ENCODE measurements around the gene COL5A1. TPM values are rescaled to one million over a fixed set of nuclear protein-coding genes. Genes with fewer than 3 reads are reported as not detected.

Gene COL5A1
- total RNA-seq, 4 donors from 2014 or later: 4.8 to 16.5 (median 9.4) TPM

- H3K4me3 ChIP-seq (replicated peaks in 1 of 3): no peak overlapping the region
- WGBS, 2 donors: 90 to 92% methylated on average over 19 to 20 of the region's 23 CpGs
- H3K27me3 ChIP-seq: no peaks in the 10 kb centered on the region
Measured at GRCh38 chr9:134824583-134824982, 183.0 kb downstream of the COL5A1 start.

GRCh38 chr9:134825025-134825424 is 183.4 kb downstream of the COL5A1 start:
- DNase-seq: no peak
- Histone ChIP-seq H3K36me3 (no peaks in the 10 kb centered on the region), H3K4me1 (no peaks in the 10 kb centered on the region), H3K4me3 (replicated peaks in 1 of 3) (no peak overlapping the region), H3K27me3 (no peaks in the 10 kb centered on the region), H3K27ac (no peak overlapping the region), H3K9me3 (no peaks in the 10 kb centered on the region)
- TF ChIP-seq, protein P1, sequence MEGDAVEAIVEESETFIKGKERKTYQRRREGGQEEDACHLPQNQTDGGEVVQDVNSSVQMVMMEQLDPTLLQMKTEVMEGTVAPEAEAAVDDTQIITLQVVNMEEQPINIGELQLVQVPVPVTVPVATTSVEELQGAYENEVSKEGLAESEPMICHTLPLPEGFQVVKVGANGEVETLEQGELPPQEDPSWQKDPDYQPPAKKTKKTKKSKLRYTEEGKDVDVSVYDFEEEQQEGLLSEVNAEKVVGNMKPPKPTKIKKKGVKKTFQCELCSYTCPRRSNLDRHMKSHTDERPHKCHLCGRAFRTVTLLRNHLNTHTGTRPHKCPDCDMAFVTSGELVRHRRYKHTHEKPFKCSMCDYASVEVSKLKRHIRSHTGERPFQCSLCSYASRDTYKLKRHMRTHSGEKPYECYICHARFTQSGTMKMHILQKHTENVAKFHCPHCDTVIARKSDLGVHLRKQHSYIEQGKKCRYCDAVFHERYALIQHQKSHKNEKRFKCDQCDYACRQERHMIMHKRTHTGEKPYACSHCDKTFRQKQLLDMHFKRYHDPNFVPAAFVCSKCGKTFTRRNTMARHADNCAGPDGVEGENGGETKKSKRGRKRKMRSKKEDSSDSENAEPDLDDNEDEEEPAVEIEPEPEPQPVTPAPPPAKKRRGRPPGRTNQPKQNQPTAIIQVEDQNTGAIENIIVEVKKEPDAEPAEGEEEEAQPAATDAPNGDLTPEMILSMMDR (IDR thresholded peaks at IDR 0.05): no peak
- TF ChIP-seq POLR2A (IDR thresholded peaks at IDR 0.05): no peak
- intact Hi-C loops (cut with DNase I): no loop called here
- 50 to 74% methylated on average over 9 to 10 of the region's 10 CpGs for WGBS, 2 donors

More at GRCh38 chr9:134824583-134824982, 183.0 kb downstream of the COL5A1 start:
- no peaks in the 10 kb centered on the region for H3K36me3 ChIP-seq
- no peaks in the 10 kb centered on the region for H3K9me3 ChIP-seq
- no peak overlapping the region for H3K27ac ChIP-seq
- intact Hi-C loops (cut with DNase I): no loop called here
- no peaks in the 10 kb centered on the region for H3K4me1 ChIP-seq
- no peak for DNase-seq
- TF ChIP-seq, protein P1 (IDR thresholded peaks at IDR 0.05): no peak

GRCh38 chr9:134826336-134827285 is 185.0 kb downstream of the COL5A1 start:
- no peak for TF ChIP-seq POLR2A (IDR thresholded peaks at IDR 0.05)
- TF ChIP-seq, protein P1 (IDR thresholded peaks at IDR 0.05): no peak
- WGBS, 2 donors: 87% methylated on average over 14 to 21 of the region's 21 CpGs
- no peaks in the 10 kb centered on the region for H3K9me3 ChIP-seq
- intact Hi-C loops (cut with DNase I): no loop called here
- no peaks in the 10 kb centered on the region for H3K4me1 ChIP-seq
- DNase-seq: no peak
- H3K27ac ChIP-seq: no peak overlapping the region
- no peak overlapping the region for H3K4me3 ChIP-seq (replicated peaks in 1 of 3)
- H3K36me3 ChIP-seq: no peaks in the 10 kb centered on the region
- H3K27me3 ChIP-seq: no peaks in the 10 kb centered on the region

DNA sequence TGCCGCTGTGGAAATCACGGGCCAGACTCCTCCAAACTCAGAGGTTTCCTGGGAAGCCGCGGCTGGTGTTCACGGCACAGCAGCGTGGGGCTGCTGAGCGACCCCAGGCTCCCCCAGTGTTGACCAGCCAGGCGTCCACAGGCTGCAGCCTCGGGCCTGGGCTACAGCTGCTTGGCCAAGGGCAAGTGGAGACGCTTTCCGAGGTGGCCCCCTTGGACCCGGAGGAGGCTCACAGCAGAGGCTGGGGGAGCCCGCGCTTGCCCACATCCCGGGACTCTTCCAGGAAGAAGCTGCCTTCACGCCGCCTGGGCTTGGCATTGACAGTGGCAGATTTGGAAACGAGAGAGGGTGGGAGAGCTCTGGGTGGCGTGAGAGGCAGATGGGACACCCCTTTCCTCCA is 186.0 kb downstream of the COL5A1 start:
- DNase-seq: no peak
- Histone ChIP-seq H3K27ac (no peak overlapping the region), H3K9me3 (no peaks in the 10 kb centered on the region), H3K4me3 (replicated peaks in 1 of 3) (no peak overlapping the region), H3K4me1 (no peaks in the 10 kb centered on the region), H3K27me3 (no peaks in the 10 kb centered on the region), H3K36me3 (no peaks in the 10 kb centered on the region)
- 94 to 95% methylated on average over 8 to 13 of the region's 19 CpGs for WGBS, 2 donors
- intact Hi-C loops (cut with DNase I): no loop called here
- no peak for TF ChIP-seq POLR2A (IDR thresholded peaks at IDR 0.05)
- TF ChIP-seq, protein P1 (IDR thresholded peaks at IDR 0.05): no peak

GRCh38 chr9:134827993-134828392 is 186.4 kb downstream of the COL5A1 start:
- intact Hi-C loops (cut with DNase I): no loop called here

More at GRCh38 chr9:134827993-134828392, 186.4 kb downstream of the COL5A1 start:
- no peaks in the 10 kb centered on the region for H3K27me3 ChIP-seq
- TF ChIP-seq, protein P1 (IDR thresholded peaks at IDR 0.05): no peak
- no peak for TF ChIP-seq POLR2A (IDR thresholded peaks at IDR 0.05)
- no peaks in the 10 kb centered on the region for H3K36me3 ChIP-seq
- no peak for DNase-seq
- H3K9me3 ChIP-seq: no peaks in the 10 kb centered on the region
- no peaks in the 10 kb centered on the region for H3K4me1 ChIP-seq
- 89% methylated on average over 12 of the region's 12 CpGs for WGBS, 2 donors
- no peak overlapping the region for H3K4me3 ChIP-seq (replicated peaks in 1 of 3)
- no peak overlapping the region for H3K27ac ChIP-seq
